Measurements from ENCODE around the gene MAX. TPM values are rescaled to one million over a fixed set of nuclear protein-coding genes. Genes with fewer than 3 reads are reported as not detected.
A peak's percentile ranks its signal among the peaks of the same experiment; 100 is the strongest.
"Not testable (repeated sequence)": the region's sequence is repeated elsewhere in the genome, so short reads cannot be mapped to it uniquely, and the experiment has no call there.

The MAX gene
- total RNA-seq, 4 donors from 2014 or later: 79.0 to 112 (median 90.4) TPM

- Histone ChIP-seq H3K4me1 (peaks cover 13% of the 10 kb centered on the region), H3K9me3 (no peaks in the 10 kb centered on the region), H3K4me3 (no peak overlapping the region), H3K27me3 (no peaks in the 10 kb centered on the region), H3K27ac (no peak overlapping the region), H3K36me3 (peaks cover 21% of the 10 kb centered on the region)
- no peak for TF ChIP-seq CTCF (IDR thresholded peaks at IDR 0.05)
- no peak for TF ChIP-seq POLR2AphosphoS5 (IDR thresholded peaks at IDR 0.05)
- no peak for TF ChIP-seq EP300 (IDR thresholded peaks at IDR 0.05)
- no peak for TF ChIP-seq POLR2A (IDR thresholded peaks at IDR 0.05)
- no peak for DNase-seq (ENCODE audit: low spot score in 2 of 2)
- WGBS: 90% methylated on average over 11 of the region's 11 CpGs
Observed at GRCh38 chr14:65032319-65032718, 70.0 kb downstream of the MAX start.

DNA sequence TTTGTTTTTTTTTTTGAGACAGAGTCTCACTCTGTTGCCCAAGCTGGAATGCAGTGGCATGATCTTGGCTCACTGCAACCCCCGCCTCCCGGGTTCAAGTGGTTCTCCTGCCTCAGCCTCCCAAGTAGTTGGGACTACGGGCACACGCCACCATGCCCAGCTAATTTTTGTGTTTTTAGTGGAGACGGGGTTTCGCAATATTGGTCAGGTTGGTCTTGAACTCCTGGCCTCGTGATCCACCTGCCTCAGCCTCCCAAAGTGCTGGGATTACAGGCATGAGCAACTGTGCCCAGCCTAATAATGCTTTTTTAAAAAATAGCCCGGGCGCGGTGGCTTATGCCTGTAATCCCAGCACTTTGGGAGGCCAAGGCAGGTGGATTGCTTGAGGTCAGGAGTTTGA, 71.0 kb downstream of the MAX start:
- DNase-seq (ENCODE audit: low spot score in 2 of 2); H3K27ac ChIP-seq; H3K27me3 ChIP-seq; H3K4me3 ChIP-seq; H3K9me3 ChIP-seq: not testable (repeated sequence)
- 98% methylated on average over 10 of the region's 10 CpGs for WGBS
- peaks cover 21% of the 10 kb centered on the region for H3K36me3 ChIP-seq
- H3K4me1 ChIP-seq: peaks cover 19% of the 10 kb centered on the region

GRCh38 chr14:65028937-65029336, 73.4 kb downstream of the MAX start:
- Histone ChIP-seq H3K27me3 (no peaks in the 10 kb centered on the region), H3K4me1 (peaks cover 17% of the 10 kb centered on the region), H3K4me3 (no peak overlapping the region), H3K36me3 (peaks cover 21% of the 10 kb centered on the region), H3K27ac (no peak overlapping the region), H3K9me3 (no peaks in the 10 kb centered on the region)
- TF ChIP-seq CTCF (IDR thresholded peaks at IDR 0.05) (no peak), EP300 (IDR thresholded peaks at IDR 0.05) (no peak), POLR2AphosphoS5 (IDR thresholded peaks at IDR 0.05) (no peak), POLR2A (IDR thresholded peaks at IDR 0.05) (no peak)
- DNase-seq (ENCODE audit: low spot score in 2 of 2): no peak
- WGBS: 90% methylated on average over 3 of the region's 3 CpGs

- Histone ChIP-seq H3K4me1 (peaks cover 17% of the 10 kb centered on the region), H3K9me3 (no peaks in the 10 kb centered on the region), H3K36me3 (peaks cover 8% of the 10 kb centered on the region), H3K27ac (peak overlapping the region; percentile 88), H3K4me3 (no peak overlapping the region), H3K27me3 (no peaks in the 10 kb centered on the region)
- no peak for DNase-seq (ENCODE audit: low spot score in 2 of 2)
- 81% methylated on average over 11 of the region's 11 CpGs for WGBS
- no peak for TF ChIP-seq POLR2AphosphoS5 (IDR thresholded peaks at IDR 0.05)
- no peak for TF ChIP-seq POLR2A (IDR thresholded peaks at IDR 0.05)
- no peak for TF ChIP-seq CTCF (IDR thresholded peaks at IDR 0.05)
- TF ChIP-seq EP300 (IDR thresholded peaks at IDR 0.05): no peak
Observed at GRCh38 chr14:65027127-65027799, 75.1 kb downstream of the MAX start.

DNA sequence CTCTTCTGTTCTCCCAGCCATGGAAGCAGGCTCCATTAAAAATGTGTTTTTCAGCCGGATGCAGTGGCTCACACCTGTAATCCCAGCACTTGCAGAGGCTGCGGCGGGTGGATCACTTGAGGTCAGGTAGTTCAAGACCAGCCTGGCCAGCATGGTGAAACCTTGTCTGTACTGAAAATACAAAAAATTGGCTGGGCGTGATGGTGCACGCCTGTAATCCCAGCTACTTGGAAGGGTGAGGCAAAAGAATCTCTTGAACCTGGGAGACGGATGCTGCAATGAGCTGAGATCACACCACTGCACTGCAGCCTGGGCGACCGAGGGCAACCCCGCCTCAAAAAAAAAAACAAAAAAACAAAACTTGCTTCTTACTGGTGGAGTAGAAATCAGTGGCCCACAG, 75.8 kb downstream of the MAX start:
- TF ChIP-seq POLR2A (IDR thresholded peaks at IDR 0.05) (no peak), CTCF (IDR thresholded peaks at IDR 0.05) (no peak), EP300 (IDR thresholded peaks at IDR 0.05) (no peak), POLR2AphosphoS5 (IDR thresholded peaks at IDR 0.05) (peak in 1 of 3 donors; percentile 59)
- H3K27ac ChIP-seq: peak overlapping the region; percentile 88
- H3K4me3 ChIP-seq: no peak overlapping the region
- no peak for DNase-seq (ENCODE audit: low spot score in 2 of 2)
- no peaks in the 10 kb centered on the region for H3K27me3 ChIP-seq
- WGBS: 66% methylated on average over 9 of the region's 9 CpGs
- H3K4me1 ChIP-seq: peaks cover 17% of the 10 kb centered on the region
- H3K36me3 ChIP-seq: peaks cover 9% of the 10 kb centered on the region
- H3K9me3 ChIP-seq: no peaks in the 10 kb centered on the region

DNA sequence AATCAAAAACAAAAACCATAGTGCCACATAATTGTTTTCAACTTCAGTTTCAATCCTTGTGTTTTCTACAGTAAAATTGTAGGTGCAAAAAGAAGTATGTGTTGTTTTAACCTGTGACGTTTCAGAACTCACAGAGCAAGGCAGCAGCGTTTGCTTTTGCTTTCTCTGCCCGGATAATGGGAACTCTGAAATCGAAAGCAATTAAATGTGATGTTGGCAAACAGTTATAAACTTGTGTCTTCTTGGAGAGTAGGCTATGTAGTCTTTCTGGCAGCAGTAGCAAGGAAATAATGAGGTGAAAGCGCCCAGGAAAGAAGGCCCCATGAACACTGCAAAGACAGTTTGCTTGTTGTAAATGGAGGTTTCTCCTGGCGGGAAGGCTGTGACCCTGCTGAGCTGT, 76.5 kb downstream of the MAX start:
- H3K9me3 ChIP-seq: no peaks in the 10 kb centered on the region
- WGBS: 66% methylated on average over 6 of the region's 6 CpGs
- H3K4me1 ChIP-seq: peaks cover 17% of the 10 kb centered on the region
- no peaks in the 10 kb centered on the region for H3K27me3 ChIP-seq
- H3K36me3 ChIP-seq: peaks cover 9% of the 10 kb centered on the region
- TF ChIP-seq CTCF (IDR thresholded peaks at IDR 0.05): no peak
- DNase-seq (ENCODE audit: low spot score in 2 of 2): no peak
- H3K27ac ChIP-seq: peak overlapping the region; percentile 88
- H3K4me3 ChIP-seq: no peak overlapping the region
